Fibroblast of villous mesenchyme (primary cell): ENCODE results near the gene DRC3. TPM values are rescaled to one million over a fixed set of nuclear protein-coding genes. Genes with fewer than 3 reads are reported as not detected.

Source experiments
- DNase-seq: peaks from one replicate; pipeline ENCODE4 v3.0.0-alpha.2; 2010; ENCODE audit warnings: low read depth
- H3K4me3 ChIP-seq: 2 replicates; pipeline ENCODE4 v1.5.1; 2011; ENCODE audit warnings: low read depth, mild to moderate bottlenecking, low read length
- CTCF ChIP-seq: IDR thresholded peaks from 2 replicates; pipeline ENCODE4 v1.5.1; 2012; ENCODE audit warnings: low read depth, mild to moderate bottlenecking, low read length; ENCODE audit not compliant: insufficient read depth
- total RNA-seq: library from RNA; depleted of rRNA; stranded (reverse); fragments of >200 nt; gene quantifications from 2 replicates; pipeline ENCODE4 v1.2.3, GENCODE V29; 2012

DRC3 gene
- total RNA-seq, 1 donor: under 0.01 TPM

GRCh38 chr17:18006495-18007239 is 34.0 kb downstream of the DRC3 start:
- TF ChIP-seq CTCF: no peak
- no peak for DNase-seq
- H3K4me3 ChIP-seq: no peak overlapping the region

- TF ChIP-seq CTCF: no peak
- DNase-seq: no peak
- H3K4me3 ChIP-seq: no peak overlapping the region
These were observed 36.0 kb downstream of the DRC3 start for GRCh38 chr17:18008496-18009268.

GRCh38 chr17:18009609-18010420 is 37.2 kb downstream of the DRC3 start:
- TF ChIP-seq CTCF: no peak
- DNase-seq: no peak
- no peak overlapping the region for H3K4me3 ChIP-seq

DNA sequence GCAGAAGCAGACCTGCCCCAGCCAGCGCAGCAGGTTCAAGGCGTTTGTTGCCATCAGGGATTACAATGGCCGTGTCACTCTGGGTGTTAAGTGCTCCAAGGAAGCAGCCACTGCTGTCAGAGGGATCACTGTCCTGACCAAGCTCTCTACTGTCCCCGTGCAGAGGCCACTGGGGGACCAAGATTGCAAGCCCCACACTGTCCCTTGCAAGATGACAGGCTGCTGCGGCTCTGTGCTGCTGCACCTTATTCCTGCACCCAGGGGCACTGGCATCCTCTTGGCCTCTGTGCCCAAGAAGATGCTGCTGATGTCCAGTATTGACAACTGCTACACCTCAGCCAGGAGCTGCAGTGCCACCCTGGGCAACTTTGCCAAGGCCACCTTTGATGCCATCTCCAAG is 38.6 kb downstream of the DRC3 start:
- DNase-seq: no peak
- no peak overlapping the region for H3K4me3 ChIP-seq
- TF ChIP-seq CTCF: no peak

GRCh38 chr17:18014006-18014405 is 41.3 kb downstream of the DRC3 start:
- H3K4me3 ChIP-seq: no peak overlapping the region
- no peak for TF ChIP-seq CTCF
- DNase-seq: no peak

DNA sequence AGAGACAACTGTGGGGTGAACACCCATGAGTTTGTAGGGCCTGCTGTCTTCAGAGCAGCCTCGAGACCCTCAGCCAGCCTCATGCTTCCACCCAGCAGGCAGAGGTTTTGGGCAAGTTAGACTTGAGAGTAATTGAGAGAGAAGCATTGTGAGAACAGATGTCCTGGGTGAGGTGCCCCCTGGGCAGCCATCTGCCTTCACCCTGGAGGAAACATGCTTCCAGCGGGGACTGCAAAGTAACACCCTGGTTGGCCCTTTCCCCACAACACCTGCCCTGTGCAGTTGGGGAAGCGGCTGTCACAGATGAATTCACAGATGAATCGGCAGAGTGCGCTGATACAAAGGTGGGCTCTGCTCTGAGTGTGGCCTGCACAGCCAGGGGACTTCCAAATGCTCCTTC is 42.9 kb downstream of the DRC3 start:
- no peak for TF ChIP-seq CTCF
- no peak for DNase-seq
- H3K4me3 ChIP-seq: no peak overlapping the region
